Endodermal cell (in vitro differentiated cells): ENCODE measurements around the gene LYPD3. TPM values are rescaled to one million over a fixed set of nuclear protein-coding genes. Genes with fewer than 3 reads are reported as not detected.

Source experiments
- DNase-seq: peaks from one replicate; pipeline ENCODE4 v3.0.0-alpha.2; 2017
- H3K27ac ChIP-seq: 2 replicates; pipeline ENCODE4 v1.5.1; 2013; ENCODE audit warnings: mild to moderate bottlenecking, low read depth, low read length, moderate library complexity
- H3K27me3 ChIP-seq: 2 replicates; pipeline ENCODE4 v1.6.1; 2013; ENCODE audit warnings: mild to moderate bottlenecking, low read length, moderate library complexity; ENCODE audit not compliant: insufficient read depth, control insufficient read depth, poor library complexity, severe bottlenecking
- H3K36me3 ChIP-seq: 2 replicates; pipeline ENCODE4 v1.7.0; 2013; ENCODE audit warnings: mild to moderate bottlenecking, low read length, moderate library complexity; ENCODE audit not compliant: control insufficient read depth, insufficient read depth
- H3K4me1 ChIP-seq: one replicate; pipeline ENCODE4 v1.7.0; 2013; ENCODE audit warnings: low read length; ENCODE audit not compliant: control insufficient read depth, insufficient read depth
- H3K4me3 ChIP-seq: 2 replicates; pipeline ENCODE4 v1.5.1; 2013; ENCODE audit warnings: mild to moderate bottlenecking, low read length, moderate library complexity
- H3K9ac ChIP-seq: 2 replicates; pipeline ENCODE4 v1.6.1; 2013; ENCODE audit warnings: mild to moderate bottlenecking, low read length, moderate library complexity; ENCODE audit not compliant: poor library complexity, severe bottlenecking; ENCODE audit errors: extremely low read depth
- H3K9me3 ChIP-seq: 2 replicates; pipeline ENCODE4 v1.6.1; 2013; ENCODE audit warnings: mild to moderate bottlenecking, low read length, moderate library complexity; ENCODE audit not compliant: control insufficient read depth
- H3K27ac Mint-ChIP-seq: 2 replicates; pipeline ENCODE4 v1.8.0; 2020; ENCODE audit warnings: mixed read lengths
- H3K27me3 Mint-ChIP-seq: 2 replicates; pipeline ENCODE4 v1.8.0; 2021; ENCODE audit warnings: mild to moderate bottlenecking, mixed read lengths; ENCODE audit not compliant: insufficient read depth
- H3K36me3 Mint-ChIP-seq: 2 replicates; pipeline ENCODE4 v1.8.0; 2020; ENCODE audit warnings: low read depth, mixed read lengths
- H3K4me1 Mint-ChIP-seq: 2 replicates; pipeline ENCODE4 v1.8.0; 2020; ENCODE audit warnings: mixed read lengths
- H3K4me3 Mint-ChIP-seq: 2 replicates; pipeline ENCODE4 v1.8.0; 2020; ENCODE audit warnings: mild to moderate bottlenecking, moderate library complexity, mixed read lengths
- H3K9me3 Mint-ChIP-seq: 2 replicates; pipeline ENCODE4 v1.8.0; 2020; ENCODE audit warnings: mild to moderate bottlenecking, mixed read lengths
- WGBS, 2 experiments: methylation state at CpG; one replicate each; pipeline versions ENCODE4 v1.1.5 to v1.1.7; 2013; ENCODE audit warnings: missing lambda C conversion rate in 2 of 2, mixed read lengths in 1 of 2; ENCODE audit not compliant: insufficient coverage in 1 of 2, insufficient read length in 1 of 2; 5-methylcytosine and 5-hydroxymethylcytosine counted together
- total RNA-seq, 2 donors: library from RNA; stranded (reverse); fragmentation: NEBNext Ultra II Directional in 1 of 2; extraction: Animal tissue kit (Norgen Biotek cat#: 25700) in 1 of 2; gene quantifications; 2 replicates in 1 of 2; 3 replicates in 1 of 2; pipeline ENCODE4 v1.2.1, GENCODE V29; 2021
- TF ChIP-seq, protein P1 (sequence below): fragments of 200-600 bp; sonication (generic); conservative IDR thresholded peaks from 2 replicates; pipeline ENCODE4 v1.5.0; 2021; ENCODE audit warnings: antibody characterized with exemption, mild to moderate bottlenecking

Gene LYPD3
- total RNA-seq, 2 donors from 2014 or later, result 0.33 to 0.51 TPM

DNA sequence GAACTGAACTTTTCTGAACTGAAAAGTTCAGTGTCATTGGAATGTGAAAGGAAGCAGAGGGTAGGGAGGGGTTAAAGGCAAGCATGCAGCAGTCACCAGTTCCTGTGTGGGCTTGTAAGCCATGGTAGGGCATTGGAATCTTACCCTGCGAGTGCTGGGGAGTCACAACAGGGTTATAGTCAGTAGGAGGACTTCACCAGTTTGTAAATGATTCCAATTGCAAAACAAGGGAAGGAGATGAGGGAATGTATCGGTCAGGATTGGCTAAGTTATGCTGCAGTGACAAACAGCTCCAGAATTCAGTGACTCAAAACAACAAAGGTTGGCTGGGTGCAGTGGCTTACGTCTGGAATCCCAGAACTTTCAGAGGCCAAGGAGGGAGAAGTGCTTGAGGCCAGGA is 12.8 kb downstream of the LYPD3 start:
- 80 to 87% methylated on average over 3 of the region's 3 CpGs for WGBS, 2 experiments
- H3K36me3 Mint-ChIP-seq, result no peaks in the 10 kb centered on the region
- H3K27ac ChIP-seq, result no peak overlapping the region

DNA sequence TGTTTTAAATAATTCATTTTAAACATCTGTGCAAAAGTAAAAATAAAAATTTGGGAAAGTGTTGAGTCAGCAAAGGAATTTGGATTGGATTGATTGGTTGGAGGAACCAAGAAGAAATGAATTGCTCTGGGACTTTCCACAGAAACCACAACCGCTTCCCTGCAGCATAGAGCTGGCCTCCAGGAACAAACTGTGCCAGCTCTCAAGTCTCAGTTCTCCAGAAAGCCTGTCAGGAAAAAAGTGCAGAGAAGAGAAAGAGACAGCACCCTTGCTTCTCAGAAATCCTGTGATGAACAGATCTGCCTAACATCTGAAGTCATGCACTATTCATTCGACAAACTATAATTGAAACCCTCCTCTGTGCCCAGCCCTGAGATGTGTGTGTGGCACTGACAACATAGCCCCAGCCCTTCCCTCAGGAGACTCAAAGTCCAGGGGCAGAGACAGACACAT is 14.8 kb downstream of the LYPD3 start:
- Mint-ChIP-seq H3K27ac (no peak overlapping the region), H3K4me1 (no peaks in the 10 kb centered on the region), H3K36me3 (no peaks in the 10 kb centered on the region), H3K9me3 (peaks cover 14% of the 10 kb centered on the region), H3K4me3 (no peak overlapping the region), H3K27me3 (peaks cover 6% of the 10 kb centered on the region)
- Histone ChIP-seq H3K9ac (no peak overlapping the region), H3K36me3 (no peaks in the 10 kb centered on the region), H3K27ac (no peak overlapping the region), H3K27me3 (no peaks in the 10 kb centered on the region), H3K4me3 (no peak overlapping the region), H3K4me1 (no peaks in the 10 kb centered on the region), H3K9me3 (no peaks in the 10 kb centered on the region)
- WGBS, 2 experiments, result 90 to 100% methylated on average over 2 of the region's 2 CpGs
- TF ChIP-seq, protein P1, sequence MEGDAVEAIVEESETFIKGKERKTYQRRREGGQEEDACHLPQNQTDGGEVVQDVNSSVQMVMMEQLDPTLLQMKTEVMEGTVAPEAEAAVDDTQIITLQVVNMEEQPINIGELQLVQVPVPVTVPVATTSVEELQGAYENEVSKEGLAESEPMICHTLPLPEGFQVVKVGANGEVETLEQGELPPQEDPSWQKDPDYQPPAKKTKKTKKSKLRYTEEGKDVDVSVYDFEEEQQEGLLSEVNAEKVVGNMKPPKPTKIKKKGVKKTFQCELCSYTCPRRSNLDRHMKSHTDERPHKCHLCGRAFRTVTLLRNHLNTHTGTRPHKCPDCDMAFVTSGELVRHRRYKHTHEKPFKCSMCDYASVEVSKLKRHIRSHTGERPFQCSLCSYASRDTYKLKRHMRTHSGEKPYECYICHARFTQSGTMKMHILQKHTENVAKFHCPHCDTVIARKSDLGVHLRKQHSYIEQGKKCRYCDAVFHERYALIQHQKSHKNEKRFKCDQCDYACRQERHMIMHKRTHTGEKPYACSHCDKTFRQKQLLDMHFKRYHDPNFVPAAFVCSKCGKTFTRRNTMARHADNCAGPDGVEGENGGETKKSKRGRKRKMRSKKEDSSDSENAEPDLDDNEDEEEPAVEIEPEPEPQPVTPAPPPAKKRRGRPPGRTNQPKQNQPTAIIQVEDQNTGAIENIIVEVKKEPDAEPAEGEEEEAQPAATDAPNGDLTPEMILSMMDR, result no peak
- no peak for DNase-seq

More for the DNA sequence above, 12.8 kb downstream of the LYPD3 start:
- DNase-seq, result no peak
- Histone ChIP-seq H3K36me3 (no peaks in the 10 kb centered on the region), H3K4me1 (no peaks in the 10 kb centered on the region), H3K9me3 (no peaks in the 10 kb centered on the region), H3K27me3 (no peaks in the 10 kb centered on the region), H3K9ac (no peak overlapping the region), H3K4me3 (no peak overlapping the region)
- Mint-ChIP-seq H3K4me1 (no peaks in the 10 kb centered on the region), H3K9me3 (peaks cover 14% of the 10 kb centered on the region), H3K27me3 (peaks cover 15% of the 10 kb centered on the region), H3K4me3 (no peak overlapping the region), H3K27ac (no peak overlapping the region)
- TF ChIP-seq, protein P1, result no peak

DNA sequence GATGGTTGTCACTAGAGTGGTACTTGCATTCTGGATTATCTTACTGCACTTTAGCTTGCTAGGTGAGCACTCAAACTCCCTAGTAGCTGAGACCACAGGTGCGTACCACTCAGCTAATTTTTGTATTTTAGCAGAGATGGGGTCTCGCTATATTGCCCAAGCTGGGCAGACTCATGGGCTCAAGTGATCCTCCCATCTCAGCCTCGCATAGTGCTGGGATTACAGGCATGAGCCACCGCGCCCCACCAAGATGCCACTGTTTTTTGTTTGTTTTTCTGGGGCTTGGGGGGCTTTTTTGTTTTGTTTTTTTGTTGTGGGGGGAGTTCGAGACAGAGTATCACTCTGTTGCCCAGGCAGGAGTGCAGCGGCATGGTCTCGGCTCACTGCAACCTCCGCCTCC is 17.8 kb downstream of the LYPD3 start:
- no peak overlapping the region for H3K9ac ChIP-seq
- Mint-ChIP-seq H3K4me1 (peaks cover 2% of the 10 kb centered on the region), H3K9me3 (peaks cover 13% of the 10 kb centered on the region), H3K27ac (no peak overlapping the region), H3K36me3 (no peaks in the 10 kb centered on the region), H3K27me3 (peaks cover 2% of the 10 kb centered on the region), H3K4me3 (no peak overlapping the region)
- H3K4me1 ChIP-seq, result no peaks in the 10 kb centered on the region
- H3K27ac ChIP-seq, result no peak overlapping the region
- H3K4me3 ChIP-seq, result no peak overlapping the region
- no peaks in the 10 kb centered on the region for H3K27me3 ChIP-seq
- no peaks in the 10 kb centered on the region for H3K9me3 ChIP-seq
- H3K36me3 ChIP-seq, result no peaks in the 10 kb centered on the region
- WGBS, 2 experiments, result 90 to 97% methylated on average over 7 to 9 of the region's 9 CpGs
- TF ChIP-seq, protein P1, result no peak
- DNase-seq, result no peak
